Suprapubic skin (tissue), 4 donors: ENCODE results near the gene CALD1.

Experiments
- CTCF ChIP-seq, 2 donors: fragments of 200-600 bp in 1 of 2; fragments of 450-650 bp in 1 of 2; sonication (generic) in 1 of 2; IDR thresholded peaks; one replicate each; pipeline ENCODE4 v1.5.1; 2016 to 2019; ENCODE audit warnings: antibody characterized with exemption in 2 of 2, mild to moderate bottlenecking in 1 of 2, moderate library complexity in 1 of 2
- POLR2A ChIP-seq, 2 donors: fragments of 450-650 bp; IDR thresholded peaks; one replicate each; pipeline ENCODE4 v1.6.1; 2017; ENCODE audit warnings: antibody characterized with exemption in 2 of 2, mild to moderate bottlenecking in 2 of 2, moderate library complexity in 2 of 2
- POLR2AphosphoS5 ChIP-seq, 3 donors: sonication (generic); formaldehyde crosslinking; IDR thresholded peaks; one replicate each; pipeline ENCODE4 v1.6.1; 2017; ENCODE audit warnings: antibody characterized with exemption in 3 of 3

GRCh38 chr7:134842062-134842461, 62.6 kb downstream of the CALD1 start:
- TF ChIP-seq CTCF (IDR thresholded peaks at IDR 0.05) (no peak), POLR2AphosphoS5 (IDR thresholded peaks at IDR 0.05) (no peak), POLR2A (IDR thresholded peaks at IDR 0.05) (no peak)
